Right lobe of liver (tissue), 6 donors: ENCODE data around the gene UBASH3B. TPM values are rescaled to one million over a fixed set of nuclear protein-coding genes. Genes with fewer than 3 reads are reported as not detected.

ENCODE experiments used
- ATAC-seq, 4 donors: fragments of 200-7000 bp; cut with Tn5 transposase; one replicate each; pipeline ENCODE4 v1.9.1; 2020; ENCODE audit warnings: mild to moderate bottlenecking in 4 of 4, moderate library complexity in 4 of 4
- DNase-seq, 3 donors: peaks; one replicate each; pipeline ENCODE4 v3.0.0-alpha.2; 2020
- H3K27ac ChIP-seq, 3 donors: fragments of 200-600 bp; one replicate each; pipeline ENCODE4 v1.8.0; 2022
- H3K27me3 ChIP-seq, 2 donors: fragments of 200-600 bp; one replicate each; pipeline ENCODE4 v1.8.0; 2022
- H3K36me3 ChIP-seq, 4 donors: fragments of 200-600 bp; sonication (generic) in 1 of 4; one replicate each; pipeline versions ENCODE4 v1.5.1 to v1.8.0; 2017 to 2022; ENCODE audit warnings: control low read depth in 1 of 4
- H3K4me1 ChIP-seq, 4 donors: fragments of 200-600 bp; sonication (generic) in 1 of 4; one replicate each; pipeline versions ENCODE4 v1.5.1 to v1.8.0; 2017 to 2022; ENCODE audit warnings: control low read depth in 1 of 4
- H3K4me3 ChIP-seq, 3 donors: fragments of 200-600 bp; one replicate each; pipeline ENCODE4 v1.8.0; 2022
- H3K9me3 ChIP-seq, 4 donors: fragments of 200-600 bp; sonication (generic) in 1 of 4; one replicate each; pipeline versions ENCODE4 v1.5.1 to v1.8.0; 2017 to 2022; ENCODE audit warnings: control low read depth in 1 of 4
- POLR2A ChIP-seq: fragments of 450-650 bp; IDR thresholded peaks from one replicate; pipeline ENCODE4 v1.6.1; 2017; ENCODE audit warnings: antibody characterized with exemption, mild to moderate bottlenecking
- WGBS: methylation state at CpG from one replicate; pipeline ENCODE4 v1.1.6; 2018; ENCODE audit warnings: low coverage, low lambda C conversion rate; ENCODE audit not compliant: insufficient coverage; ENCODE audit errors: missing lambda C conversion rate; 5-methylcytosine and 5-hydroxymethylcytosine counted together
- intact Hi-C, 2 donors: fragments of 100-400 bp; cut with DNase I; formaldehyde crosslinking; loops; one replicate each; pipeline versions ENCODE4 v1.11.2 to v1.14.1; 2022
- total RNA-seq, 6 experiments: library from RNA; depleted of rRNA in 2 of 6; stranded (reverse); fragments of >200 nt in 2 of 6; fragmentation: NEBNext Ultra II Directional in 3 of 6; extraction: Animal tissue kit (Norgen Biotek cat#: 25700) in 3 of 6; gene quantifications; one replicate each; pipeline versions ENCODE4 v1.1.0 to v1.2.4, GENCODE V29; 2016 to 2023
- TF ChIP-seq, protein P1 (sequence below), 4 donors: fragments of 200-600 bp in 3 of 4; fragments of 450-650 bp in 1 of 4; IDR thresholded peaks; one replicate each; pipeline versions ENCODE4 v1.5.1 to v1.8.0; 2016 to 2022; ENCODE audit warnings: antibody characterized with exemption in 4 of 4, mild to moderate bottlenecking in 2 of 4
- donor health status: DM: no; HTN: yes; CAD: no.
- donor health status: DM: no; HTN: no; CAD: no.
- donor health status: DM: no; HTN: no; CAD: no.
- donor health status: DM: no; HTN: yes; CAD: no.
- donor health status: DM: no; HTN: yes; CAD: no.

The UBASH3B gene
- total RNA-seq, 6 experiments from 2014 or later = 1.7 to 10.5 (median 2.4) TPM

DNA sequence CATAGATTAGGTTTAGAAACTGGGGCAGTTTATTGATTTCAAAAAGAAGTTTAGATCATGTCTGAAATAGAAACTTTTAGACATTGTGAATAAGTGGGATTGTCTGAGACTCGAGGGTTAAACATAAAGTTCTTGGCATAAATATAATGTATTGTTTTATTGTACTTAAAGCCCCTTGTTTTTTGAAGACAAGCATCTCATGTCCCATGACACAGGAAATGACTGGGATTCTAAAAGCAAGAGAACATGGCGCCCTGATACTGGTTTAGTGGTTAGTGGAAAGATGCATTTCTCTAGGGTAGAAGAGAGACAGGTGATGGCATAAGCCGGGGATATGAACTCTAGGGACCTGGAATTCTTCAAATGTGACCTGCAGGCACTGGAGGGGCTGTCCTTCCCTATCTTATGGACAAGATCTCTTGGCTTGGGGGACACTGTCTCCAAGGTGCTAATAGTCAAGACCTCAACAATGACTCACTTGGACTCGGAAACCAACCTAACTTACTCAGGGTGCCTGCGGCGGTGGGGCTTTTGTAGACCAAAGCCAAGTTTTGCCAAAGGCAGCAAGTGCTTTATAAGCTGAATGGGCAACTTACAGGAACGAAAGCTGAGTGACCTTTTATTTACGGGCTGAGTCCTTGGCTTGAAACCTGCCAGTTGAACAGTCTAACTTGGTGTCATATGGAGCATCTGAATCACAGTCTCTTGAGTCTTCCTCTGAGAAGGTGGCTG is 48.2 kb downstream of the UBASH3B start:
- no peaks in the 10 kb centered on the region for H3K9me3 ChIP-seq
- H3K27ac ChIP-seq = no peak overlapping the region
- H3K4me3 ChIP-seq = no peak overlapping the region
- no peaks in the 10 kb centered on the region for H3K4me1 ChIP-seq
- no peak for ATAC-seq
- DNase-seq = no peak
- H3K27me3 ChIP-seq = no peaks in the 10 kb centered on the region
- intact Hi-C loops = no loop called here
- 81% methylated on average over 5 of the region's 8 CpGs for WGBS
- H3K36me3 ChIP-seq = no peaks in the 10 kb centered on the region
- TF ChIP-seq, protein P1, sequence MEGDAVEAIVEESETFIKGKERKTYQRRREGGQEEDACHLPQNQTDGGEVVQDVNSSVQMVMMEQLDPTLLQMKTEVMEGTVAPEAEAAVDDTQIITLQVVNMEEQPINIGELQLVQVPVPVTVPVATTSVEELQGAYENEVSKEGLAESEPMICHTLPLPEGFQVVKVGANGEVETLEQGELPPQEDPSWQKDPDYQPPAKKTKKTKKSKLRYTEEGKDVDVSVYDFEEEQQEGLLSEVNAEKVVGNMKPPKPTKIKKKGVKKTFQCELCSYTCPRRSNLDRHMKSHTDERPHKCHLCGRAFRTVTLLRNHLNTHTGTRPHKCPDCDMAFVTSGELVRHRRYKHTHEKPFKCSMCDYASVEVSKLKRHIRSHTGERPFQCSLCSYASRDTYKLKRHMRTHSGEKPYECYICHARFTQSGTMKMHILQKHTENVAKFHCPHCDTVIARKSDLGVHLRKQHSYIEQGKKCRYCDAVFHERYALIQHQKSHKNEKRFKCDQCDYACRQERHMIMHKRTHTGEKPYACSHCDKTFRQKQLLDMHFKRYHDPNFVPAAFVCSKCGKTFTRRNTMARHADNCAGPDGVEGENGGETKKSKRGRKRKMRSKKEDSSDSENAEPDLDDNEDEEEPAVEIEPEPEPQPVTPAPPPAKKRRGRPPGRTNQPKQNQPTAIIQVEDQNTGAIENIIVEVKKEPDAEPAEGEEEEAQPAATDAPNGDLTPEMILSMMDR (IDR thresholded peaks at IDR 0.05) = no peak
- no peak for TF ChIP-seq POLR2A

DNA sequence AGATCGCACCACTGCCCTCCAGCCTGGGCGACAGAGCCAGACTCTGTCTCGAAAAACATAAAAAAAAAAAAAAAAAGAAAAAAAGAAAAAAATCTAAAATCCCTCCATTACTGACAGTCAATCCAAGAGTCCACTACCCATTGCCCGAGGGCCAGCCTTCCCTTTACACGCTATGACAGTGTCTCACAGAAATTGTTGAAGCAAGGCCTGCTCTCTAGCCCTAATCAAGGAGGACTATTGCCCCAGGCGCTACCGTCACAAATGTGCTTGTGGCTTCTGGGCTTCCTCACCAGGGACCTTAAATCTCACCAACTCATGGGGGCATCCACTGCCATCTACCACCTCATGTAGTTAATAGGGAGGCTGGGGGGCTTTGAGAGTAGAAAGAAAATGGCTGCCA is 49.9 kb downstream of the UBASH3B start:
- ATAC-seq (no peak), DNase-seq (no peak)
- 93% methylated on average over 2 of the region's 7 CpGs for WGBS

DNA sequence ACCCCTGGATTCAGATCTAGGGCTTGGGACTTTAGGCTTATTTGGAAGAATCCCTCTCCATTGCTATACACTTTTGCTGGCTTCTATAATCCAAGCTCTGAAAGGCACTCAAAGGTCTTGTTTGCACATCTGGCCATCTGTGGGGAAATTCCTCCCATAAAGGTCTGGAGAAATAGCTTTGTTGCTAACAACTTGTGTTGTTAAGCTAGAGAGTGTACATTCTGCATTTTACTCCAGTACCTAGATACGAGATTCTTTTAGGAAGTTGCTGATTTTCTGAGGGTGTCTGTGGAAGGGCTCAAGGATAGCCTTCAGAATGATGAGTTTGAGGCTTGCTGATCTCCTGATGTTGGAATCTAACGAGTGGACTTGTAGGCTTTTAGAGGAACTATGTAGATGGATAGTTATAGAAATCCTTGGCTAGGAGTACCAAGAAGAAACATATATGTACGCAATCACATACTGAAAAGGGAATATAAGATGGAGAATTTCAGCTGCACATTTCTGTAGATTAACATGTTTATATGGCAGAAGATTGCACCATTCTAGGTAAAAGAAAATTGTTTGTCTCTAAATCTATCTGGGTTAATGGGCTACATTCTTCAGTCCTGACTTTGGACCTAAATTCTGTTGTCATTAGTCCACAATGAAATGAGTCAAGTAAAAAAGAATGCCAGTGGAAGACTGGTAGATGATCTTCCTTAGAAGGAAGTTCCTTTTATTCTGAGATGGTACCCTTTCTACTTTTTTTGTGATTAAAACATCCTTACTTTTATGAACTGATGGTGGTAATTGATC is 51.0 kb downstream of the UBASH3B start:
- Histone ChIP-seq H3K4me3 (no peak overlapping the region), H3K4me1 (no peaks in the 10 kb centered on the region), H3K9me3 (no peaks in the 10 kb centered on the region), H3K27ac (no peak overlapping the region), H3K27me3 (no peaks in the 10 kb centered on the region), H3K36me3 (no peaks in the 10 kb centered on the region)
- TF ChIP-seq, protein P1 (IDR thresholded peaks at IDR 0.05) = no peak
- ATAC-seq (no peak), DNase-seq (no peak)
- intact Hi-C loops = no loop called here
- WGBS = 55% methylated on average over 3 of the region's 3 CpGs

More for the DNA sequence above, 49.9 kb downstream of the UBASH3B start:
- TF ChIP-seq POLR2A = no peak
- TF ChIP-seq, protein P1 (IDR thresholded peaks at IDR 0.05) = no peak
- intact Hi-C loops = no loop called here
- H3K36me3 ChIP-seq = no peaks in the 10 kb centered on the region
- H3K27ac ChIP-seq = no peak overlapping the region
- no peaks in the 10 kb centered on the region for H3K4me1 ChIP-seq
- H3K4me3 ChIP-seq = no peak overlapping the region
- no peaks in the 10 kb centered on the region for H3K27me3 ChIP-seq
- H3K9me3 ChIP-seq = no peaks in the 10 kb centered on the region

DNA sequence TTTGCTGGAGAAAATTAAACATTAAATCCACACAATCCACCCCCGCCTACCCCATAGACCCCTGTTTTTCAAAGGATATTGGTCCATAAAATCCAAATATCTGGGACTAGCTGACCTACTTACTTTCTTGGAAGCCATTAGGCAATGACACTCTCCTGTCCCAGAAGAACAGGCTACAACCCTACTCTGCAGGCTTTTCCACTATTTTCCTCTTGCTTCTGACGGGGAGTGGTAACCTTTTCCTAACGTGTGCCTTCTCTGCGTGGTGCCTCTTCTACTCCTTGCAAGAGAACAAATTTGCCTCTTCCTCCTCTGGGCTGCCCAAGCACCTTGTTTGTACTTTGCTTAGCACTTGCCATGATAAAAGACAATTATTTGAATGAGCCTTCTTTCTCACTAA is 51.6 kb downstream of the UBASH3B start:
- Histone ChIP-seq H3K36me3 (no peaks in the 10 kb centered on the region), H3K9me3 (no peaks in the 10 kb centered on the region), H3K4me1 (no peaks in the 10 kb centered on the region), H3K27ac (no peak overlapping the region), H3K27me3 (no peaks in the 10 kb centered on the region), H3K4me3 (no peak overlapping the region)
- ATAC-seq = no peak
- no peak for DNase-seq
- intact Hi-C loops = no loop called here
- TF ChIP-seq POLR2A = no peak
- TF ChIP-seq, protein P1 (IDR thresholded peaks at IDR 0.05) = no peak
- WGBS = 67% methylated on average over 4 of the region's 4 CpGs
